Endodermal cell (in vitro differentiated cells): ENCODE measurements around the gene BRWD1. TPM values are rescaled to one million over a fixed set of nuclear protein-coding genes. Genes with fewer than 3 reads are reported as not detected.

Experiments used
- DNase-seq: peaks from one replicate; pipeline ENCODE4 v3.0.0-alpha.2; 2017
- H3K27ac ChIP-seq: 2 replicates; pipeline ENCODE4 v1.5.1; 2013; ENCODE audit warnings: mild to moderate bottlenecking, low read depth, low read length, moderate library complexity
- H3K27me3 ChIP-seq: 2 replicates; pipeline ENCODE4 v1.6.1; 2013; ENCODE audit warnings: mild to moderate bottlenecking, low read length, moderate library complexity; ENCODE audit not compliant: insufficient read depth, control insufficient read depth, poor library complexity, severe bottlenecking
- H3K36me3 ChIP-seq: 2 replicates; pipeline ENCODE4 v1.7.0; 2013; ENCODE audit warnings: mild to moderate bottlenecking, low read length, moderate library complexity; ENCODE audit not compliant: control insufficient read depth, insufficient read depth
- H3K4me1 ChIP-seq: one replicate; pipeline ENCODE4 v1.7.0; 2013; ENCODE audit warnings: low read length; ENCODE audit not compliant: control insufficient read depth, insufficient read depth
- H3K4me3 ChIP-seq: 2 replicates; pipeline ENCODE4 v1.5.1; 2013; ENCODE audit warnings: mild to moderate bottlenecking, low read length, moderate library complexity
- H3K9ac ChIP-seq: 2 replicates; pipeline ENCODE4 v1.6.1; 2013; ENCODE audit warnings: mild to moderate bottlenecking, low read length, moderate library complexity; ENCODE audit not compliant: poor library complexity, severe bottlenecking; ENCODE audit errors: extremely low read depth
- H3K9me3 ChIP-seq: 2 replicates; pipeline ENCODE4 v1.6.1; 2013; ENCODE audit warnings: mild to moderate bottlenecking, low read length, moderate library complexity; ENCODE audit not compliant: control insufficient read depth
- H3K27ac Mint-ChIP-seq: 2 replicates; pipeline ENCODE4 v1.8.0; 2020; ENCODE audit warnings: mixed read lengths
- H3K27me3 Mint-ChIP-seq: 2 replicates; pipeline ENCODE4 v1.8.0; 2021; ENCODE audit warnings: mild to moderate bottlenecking, mixed read lengths; ENCODE audit not compliant: insufficient read depth
- H3K36me3 Mint-ChIP-seq: 2 replicates; pipeline ENCODE4 v1.8.0; 2020; ENCODE audit warnings: low read depth, mixed read lengths
- H3K4me1 Mint-ChIP-seq: 2 replicates; pipeline ENCODE4 v1.8.0; 2020; ENCODE audit warnings: mixed read lengths
- H3K4me3 Mint-ChIP-seq: 2 replicates; pipeline ENCODE4 v1.8.0; 2020; ENCODE audit warnings: mild to moderate bottlenecking, moderate library complexity, mixed read lengths
- H3K9me3 Mint-ChIP-seq: 2 replicates; pipeline ENCODE4 v1.8.0; 2020; ENCODE audit warnings: mild to moderate bottlenecking, mixed read lengths
- CTCF ChIP-seq: fragments of 200-600 bp; sonication (generic); conservative IDR thresholded peaks from 2 replicates; pipeline ENCODE4 v1.5.0; 2021; ENCODE audit warnings: antibody characterized with exemption, mild to moderate bottlenecking
- WGBS, 2 experiments: methylation state at CpG; one replicate each; pipeline versions ENCODE4 v1.1.5 to v1.1.7; 2013; ENCODE audit warnings: missing lambda C conversion rate in 2 of 2, mixed read lengths in 1 of 2; ENCODE audit not compliant: insufficient coverage in 1 of 2, insufficient read length in 1 of 2; 5-methylcytosine and 5-hydroxymethylcytosine counted together
- total RNA-seq, 2 donors: library from RNA; stranded (reverse); fragmentation: NEBNext Ultra II Directional in 1 of 2; extraction: Animal tissue kit (Norgen Biotek cat#: 25700) in 1 of 2; gene quantifications; 2 replicates in 1 of 2; 3 replicates in 1 of 2; pipeline ENCODE4 v1.2.1, GENCODE V29; 2021

The BRWD1 gene
- total RNA-seq, 2 donors from 2014 or later, result 64.7 to 76.1 TPM

- peaks cover 17% of the 10 kb centered on the region for H3K4me1 Mint-ChIP-seq
- WGBS, 2 experiments, result 94% methylated on average over 2 to 3 of the region's 3 CpGs
- TF ChIP-seq CTCF, result no peak
- Histone ChIP-seq H3K27me3 (no peaks in the 10 kb centered on the region), H3K27ac (no peak overlapping the region), H3K4me3 (no peak overlapping the region), H3K9me3 (no peaks in the 10 kb centered on the region), H3K36me3 (peaks cover 66% of the 10 kb centered on the region), H3K9ac (no peak overlapping the region), H3K4me1 (peaks cover 4% of the 10 kb centered on the region)
- peaks cover 53% of the 10 kb centered on the region for H3K36me3 Mint-ChIP-seq
- H3K27ac Mint-ChIP-seq, result no peak overlapping the region
- DNase-seq, result no peak
- no peaks in the 10 kb centered on the region for H3K9me3 Mint-ChIP-seq
- H3K27me3 Mint-ChIP-seq, result no peaks in the 10 kb centered on the region
- no peak overlapping the region for H3K4me3 Mint-ChIP-seq
These were observed 93.3 kb downstream of the BRWD1 start for GRCh38 chr21:39220150-39220549.

GRCh38 chr21:39218082-39218409, 95.4 kb downstream of the BRWD1 start:
- Mint-ChIP-seq H3K9me3 (no peaks in the 10 kb centered on the region), H3K4me3 (no peak overlapping the region), H3K4me1 (peaks cover 18% of the 10 kb centered on the region), H3K27ac (no peak overlapping the region), H3K36me3 (peaks cover 48% of the 10 kb centered on the region), H3K27me3 (no peaks in the 10 kb centered on the region)
- H3K9ac ChIP-seq, result no peak overlapping the region
- H3K9me3 ChIP-seq, result no peaks in the 10 kb centered on the region
- no peak overlapping the region for H3K27ac ChIP-seq
- WGBS, 2 experiments, result 92 to 93% methylated on average over 2 to 4 of the region's 4 CpGs
- no peak for DNase-seq
- H3K36me3 ChIP-seq, result peaks cover 72% of the 10 kb centered on the region
- peaks cover 4% of the 10 kb centered on the region for H3K4me1 ChIP-seq
- H3K27me3 ChIP-seq, result no peaks in the 10 kb centered on the region
- TF ChIP-seq CTCF, result no peak
- no peak overlapping the region for H3K4me3 ChIP-seq

DNA sequence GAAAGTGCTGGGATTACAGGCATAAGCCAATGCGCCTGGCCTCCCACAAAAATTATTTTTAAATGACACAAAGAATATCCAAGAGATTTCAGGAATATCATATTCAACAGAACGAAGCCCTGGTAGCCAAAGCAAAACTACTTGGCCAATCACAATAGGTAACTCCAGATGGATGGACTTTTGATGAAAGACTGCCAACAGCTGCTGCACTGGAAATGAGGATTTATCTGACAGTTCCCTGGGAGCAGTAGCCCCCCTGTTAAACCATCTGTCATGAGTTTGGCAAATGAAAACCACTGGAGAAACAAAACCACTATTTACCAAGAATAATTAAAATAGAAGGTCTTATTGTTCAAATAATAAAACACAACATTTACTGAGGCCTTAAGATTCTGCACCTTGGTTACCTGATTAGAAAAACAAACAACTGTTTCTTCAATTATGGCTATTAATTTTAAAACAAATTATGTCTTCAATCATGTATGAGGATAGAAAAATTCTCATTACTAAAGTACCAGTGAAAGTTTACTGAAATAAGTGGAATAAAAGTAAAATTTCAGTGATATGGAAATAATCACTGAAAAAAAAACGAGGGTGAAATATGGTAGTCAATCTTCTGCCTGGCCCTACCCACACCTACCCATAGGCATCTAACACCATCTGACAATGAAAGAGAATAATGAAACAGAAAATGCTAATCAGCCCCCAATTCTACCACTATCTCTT, 95.9 kb downstream of the BRWD1 start:
- Histone ChIP-seq H3K9me3 (no peaks in the 10 kb centered on the region), H3K9ac (no peak overlapping the region), H3K36me3 (peaks cover 72% of the 10 kb centered on the region), H3K4me3 (no peak overlapping the region), H3K27ac (no peak overlapping the region), H3K4me1 (peaks cover 4% of the 10 kb centered on the region), H3K27me3 (no peaks in the 10 kb centered on the region)
- Mint-ChIP-seq H3K27me3 (no peaks in the 10 kb centered on the region), H3K4me1 (peaks cover 18% of the 10 kb centered on the region), H3K27ac (no peak overlapping the region), H3K36me3 (peaks cover 48% of the 10 kb centered on the region), H3K4me3 (no peak overlapping the region), H3K9me3 (no peaks in the 10 kb centered on the region)
- TF ChIP-seq CTCF, result no peak
- DNase-seq, result no peak
- WGBS, 2 experiments, result 97 to 100% methylated on average over 1 to 3 of the region's 3 CpGs
